GM23338 (cell line): Measurements from ENCODE around the gene OR56A5.

Source experiments
- CREB1 ChIP-seq: fragments of 250-450 bp; sonication (Bioruptor Pico); IDR thresholded peaks from 2 replicates; pipeline ENCODE4 v1.5.0; 2020; ENCODE audit warnings: low read depth, mild to moderate bottlenecking, moderate library complexity
- CTCF ChIP-seq, 2 experiments: fragments of 200-600 bp in 1 of 2; sonication (generic) in 1 of 2; conservative IDR thresholded peaks; 2 replicates each; pipeline versions ENCODE4 v1.5.1 to v1.6.1; 2016 to 2017; ENCODE audit warnings: antibody characterized with exemption in 2 of 2, low read depth in 2 of 2, mild to moderate bottlenecking in 2 of 2, moderate library complexity in 1 of 2
- EZH2 ChIP-seq: fragments of 200-600 bp; sonication (generic); IDR thresholded peaks from one replicate; pipeline ENCODE4 v1.8.0; 2017; ENCODE audit warnings: antibody characterized with exemption, mild to moderate bottlenecking, low read depth; ENCODE audit not compliant: unreplicated experiment
- POLR2AphosphoS5 ChIP-seq: IDR thresholded peaks from 2 replicates; pipeline ENCODE4 v1.6.1; 2016; ENCODE audit warnings: antibody characterized with exemption, low read depth
- REST ChIP-seq: IDR thresholded peaks from one replicate; pipeline ENCODE4 v1.6.1; 2018; ENCODE audit warnings: antibody characterized with exemption; ENCODE audit not compliant: unreplicated experiment
- ZNF114 ChIP-seq: fragments of 250-450 bp; sonication (Bioruptor Pico); IDR thresholded peaks from 2 replicates; pipeline ENCODE4 v1.5.0; 2020; ENCODE audit warnings: mild to moderate bottlenecking, moderate library complexity

GRCh38 chr11:5938603-5938965 is 29.7 kb downstream of the OR56A5 start:
- no peak for TF ChIP-seq CTCF (conservative IDR thresholded peaks at IDR 0.05; ENCODE audit: low read depth in 2 of 2)
- no peak for TF ChIP-seq REST
- no peak for TF ChIP-seq EZH2
- no peak for TF ChIP-seq ZNF114 (CRISPR knock-in tag)
- no peak for TF ChIP-seq POLR2AphosphoS5
- TF ChIP-seq CREB1 (CRISPR knock-in tag) = no peak
